Prostate gland (tissue), 2 donors: ENCODE results near the gene PDE12.

Experiments
- POLR2A ChIP-seq: fragments of 450-650 bp; IDR thresholded peaks from one replicate; pipeline ENCODE4 v1.6.1; 2016; ENCODE audit warnings: antibody characterized with exemption, mild to moderate bottlenecking
- POLR2AphosphoS5 ChIP-seq: sonication (generic); formaldehyde crosslinking; IDR thresholded peaks from one replicate; pipeline ENCODE4 v1.6.1; 2017; ENCODE audit warnings: antibody characterized with exemption
- TF ChIP-seq, protein P1 (sequence below), 4 experiments: fragments of 200-600 bp in 2 of 4; fragments of 450-650 bp in 2 of 4; sonication (generic) in 2 of 4; IDR thresholded peaks; 1 replicate in 3 of 4; 2 replicates in 1 of 4; pipeline ENCODE4 v1.5.1; 2016 to 2019; ENCODE audit warnings: antibody characterized with exemption in 4 of 4, mild to moderate bottlenecking in 2 of 4, moderate library complexity in 2 of 4

GRCh38 chr3:57569859-57570450 is 13.9 kb downstream of the PDE12 start:
- TF ChIP-seq, protein P1, sequence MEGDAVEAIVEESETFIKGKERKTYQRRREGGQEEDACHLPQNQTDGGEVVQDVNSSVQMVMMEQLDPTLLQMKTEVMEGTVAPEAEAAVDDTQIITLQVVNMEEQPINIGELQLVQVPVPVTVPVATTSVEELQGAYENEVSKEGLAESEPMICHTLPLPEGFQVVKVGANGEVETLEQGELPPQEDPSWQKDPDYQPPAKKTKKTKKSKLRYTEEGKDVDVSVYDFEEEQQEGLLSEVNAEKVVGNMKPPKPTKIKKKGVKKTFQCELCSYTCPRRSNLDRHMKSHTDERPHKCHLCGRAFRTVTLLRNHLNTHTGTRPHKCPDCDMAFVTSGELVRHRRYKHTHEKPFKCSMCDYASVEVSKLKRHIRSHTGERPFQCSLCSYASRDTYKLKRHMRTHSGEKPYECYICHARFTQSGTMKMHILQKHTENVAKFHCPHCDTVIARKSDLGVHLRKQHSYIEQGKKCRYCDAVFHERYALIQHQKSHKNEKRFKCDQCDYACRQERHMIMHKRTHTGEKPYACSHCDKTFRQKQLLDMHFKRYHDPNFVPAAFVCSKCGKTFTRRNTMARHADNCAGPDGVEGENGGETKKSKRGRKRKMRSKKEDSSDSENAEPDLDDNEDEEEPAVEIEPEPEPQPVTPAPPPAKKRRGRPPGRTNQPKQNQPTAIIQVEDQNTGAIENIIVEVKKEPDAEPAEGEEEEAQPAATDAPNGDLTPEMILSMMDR (IDR thresholded peaks at IDR 0.05), result no peak
- no peak for TF ChIP-seq POLR2AphosphoS5
- no peak for TF ChIP-seq POLR2A
